T-helper 2 cell treated with Interferon-gamma antibody and Interleukin-4, amounts not matched to agents 5 μg/mL and 100 μg/mL, for 36 hours (primary cell): ENCODE results near the gene LEMD1.
"Not testable (repeated sequence)": the region's sequence is repeated elsewhere in the genome, so short reads cannot be mapped to it uniquely, and the experiment has no call there.

Experiments
- DNase-seq: peaks from one replicate; pipeline ENCODE4 v3.0.0; 2021; ENCODE audit warnings: low spot score
- H3K27ac Mint-ChIP-seq: one replicate; pipeline ENCODE4 v1.8.0; 2021; ENCODE audit warnings: mild to moderate bottlenecking, mixed read lengths
- H3K27me3 Mint-ChIP-seq: one replicate; pipeline ENCODE4 v1.8.0; 2021; ENCODE audit warnings: low read depth, mixed read lengths
- H3K36me3 Mint-ChIP-seq: one replicate; pipeline ENCODE4 v1.8.0; 2021; ENCODE audit warnings: low read depth, mixed read lengths
- H3K4me1 Mint-ChIP-seq: one replicate; pipeline ENCODE4 v1.8.0; 2021; ENCODE audit warnings: low read depth, mixed read lengths
- H3K4me3 Mint-ChIP-seq: one replicate; pipeline ENCODE4 v1.8.0; 2022; ENCODE audit warnings: mild to moderate bottlenecking, moderate library complexity, mixed read lengths
- H3K9me3 Mint-ChIP-seq: one replicate; pipeline ENCODE4 v1.8.0; 2021; ENCODE audit warnings: mixed read lengths

Gene LEMD1

GRCh38 chr1:205373798-205374175 is 48.1 kb downstream of the LEMD1 start:
- no peak overlapping the region for H3K4me3 Mint-ChIP-seq
- DNase-seq: no peak
- no peaks in the 10 kb centered on the region for H3K9me3 Mint-ChIP-seq
- H3K27ac Mint-ChIP-seq: no peak overlapping the region
- no peaks in the 10 kb centered on the region for H3K36me3 Mint-ChIP-seq
- H3K27me3 Mint-ChIP-seq: peaks cover 48% of the 10 kb centered on the region
- peaks cover 5% of the 10 kb centered on the region for H3K4me1 Mint-ChIP-seq

DNA sequence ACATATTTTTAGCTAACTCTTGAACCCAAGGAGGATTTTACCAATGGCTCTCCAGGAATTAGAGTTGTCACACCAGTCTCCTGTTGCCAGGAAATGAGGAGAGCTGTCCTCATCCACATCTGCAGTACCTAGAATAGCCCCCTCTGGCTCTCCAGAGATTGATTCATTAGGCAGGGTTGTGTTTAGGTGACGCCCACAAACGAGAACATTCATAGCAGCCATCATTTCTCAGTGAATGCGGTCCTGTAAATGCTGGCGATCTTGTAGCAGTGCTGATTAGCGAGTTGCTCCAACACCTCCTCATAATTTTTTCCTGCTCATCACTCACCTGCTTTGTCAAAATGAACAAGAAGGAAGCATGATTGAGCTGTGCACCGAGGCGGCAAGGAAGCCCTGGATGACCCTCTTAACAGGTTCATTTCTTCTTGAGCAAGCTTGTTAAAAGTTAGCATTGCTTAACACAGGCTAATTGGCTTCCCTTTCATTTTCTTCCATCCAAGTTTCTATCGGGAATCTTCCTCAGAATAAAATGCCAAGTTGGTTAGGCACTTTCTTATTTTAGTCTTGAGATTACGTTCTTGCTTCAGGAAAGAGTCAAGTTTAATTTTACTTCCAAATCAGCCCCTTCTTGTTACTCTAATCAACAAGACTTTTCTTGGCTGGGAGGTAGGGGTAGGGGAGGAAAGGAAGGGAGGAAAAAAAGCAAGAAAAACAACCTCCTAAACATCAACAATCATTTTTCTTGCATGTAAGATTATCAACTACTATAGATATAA is 48.6 kb downstream of the LEMD1 start:
- Mint-ChIP-seq H3K4me3 (no peak overlapping the region), H3K27ac (no peak overlapping the region), H3K9me3 (no peaks in the 10 kb centered on the region), H3K4me1 (peaks cover 5% of the 10 kb centered on the region), H3K36me3 (no peaks in the 10 kb centered on the region), H3K27me3 (peaks cover 48% of the 10 kb centered on the region)
- DNase-seq: no peak

DNA sequence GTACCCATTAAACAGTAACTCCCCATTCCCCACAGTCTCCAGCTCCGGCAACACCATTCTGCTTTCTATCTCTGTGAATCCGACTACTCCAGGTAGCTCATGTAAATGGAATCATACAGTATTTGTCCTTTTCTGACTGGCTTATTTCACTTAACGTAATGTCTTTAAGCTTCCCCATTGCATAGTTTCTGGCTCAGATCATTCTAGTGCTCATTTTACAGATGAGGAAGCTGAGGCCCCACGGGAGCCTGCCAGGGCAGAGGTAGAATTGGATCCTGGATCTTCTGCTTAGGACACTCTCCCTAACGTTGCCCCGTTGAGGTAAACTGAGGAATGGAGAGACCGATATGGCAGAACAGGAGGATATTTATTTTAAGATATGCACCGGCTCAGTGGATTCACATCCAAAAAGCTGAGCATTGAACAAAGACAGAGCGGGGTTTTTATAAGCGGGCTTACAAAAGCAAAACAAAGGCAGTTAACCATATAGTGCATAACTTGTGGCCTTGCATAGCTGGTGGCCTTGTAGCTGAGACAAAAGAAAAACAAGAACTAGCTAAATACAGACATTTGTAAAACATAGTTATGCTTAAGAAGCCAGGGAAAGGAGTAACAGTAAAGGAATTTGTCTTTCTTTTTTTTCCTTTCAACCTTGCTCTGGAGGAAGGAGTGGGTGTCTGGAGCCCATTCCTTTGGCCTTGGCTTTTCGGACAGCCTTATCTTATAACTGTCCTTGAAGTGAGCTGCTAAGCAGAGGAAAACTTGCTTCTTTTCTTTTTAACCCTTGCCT is 49.8 kb downstream of the LEMD1 start:
- Mint-ChIP-seq H3K36me3 (no peaks in the 10 kb centered on the region), H3K27ac (no peak overlapping the region), H3K4me1 (peaks cover 5% of the 10 kb centered on the region), H3K27me3 (peaks cover 41% of the 10 kb centered on the region), H3K9me3 (no peaks in the 10 kb centered on the region), H3K4me3 (no peak overlapping the region)
- no peak for DNase-seq

GRCh38 chr1:205370780-205371179 is 51.1 kb downstream of the LEMD1 start:
- Mint-ChIP-seq H3K4me3 (no peak overlapping the region), H3K9me3 (no peaks in the 10 kb centered on the region), H3K27ac (no peak overlapping the region), H3K4me1 (peaks cover 5% of the 10 kb centered on the region), H3K27me3 (peaks cover 32% of the 10 kb centered on the region), H3K36me3 (no peaks in the 10 kb centered on the region)
- DNase-seq: no peak

- peaks cover 32% of the 10 kb centered on the region for H3K27me3 Mint-ChIP-seq
- H3K36me3 Mint-ChIP-seq: no peaks in the 10 kb centered on the region
- H3K27ac Mint-ChIP-seq: no peak overlapping the region
- no peak overlapping the region for H3K4me3 Mint-ChIP-seq
- H3K4me1 Mint-ChIP-seq: peaks cover 5% of the 10 kb centered on the region
- no peaks in the 10 kb centered on the region for H3K9me3 Mint-ChIP-seq
- DNase-seq: no peak
Measured at GRCh38 chr1:205369701-205370123, 52.1 kb downstream of the LEMD1 start.

GRCh38 chr1:205368478-205368877 is 53.4 kb downstream of the LEMD1 start:
- H3K4me1 Mint-ChIP-seq: no peaks in the 10 kb centered on the region
- H3K9me3 Mint-ChIP-seq: no peaks in the 10 kb centered on the region
- H3K27me3 Mint-ChIP-seq: peaks cover 25% of the 10 kb centered on the region
- no peaks in the 10 kb centered on the region for H3K36me3 Mint-ChIP-seq
- no peak overlapping the region for H3K27ac Mint-ChIP-seq
- no peak for DNase-seq
- H3K4me3 Mint-ChIP-seq: no peak overlapping the region

GRCh38 chr1:205365945-205366463 is 55.9 kb downstream of the LEMD1 start:
- H3K4me3 Mint-ChIP-seq: no peak overlapping the region
- H3K36me3 Mint-ChIP-seq: no peaks in the 10 kb centered on the region
- DNase-seq: no peak
- H3K27me3 Mint-ChIP-seq: peaks cover 18% of the 10 kb centered on the region
- no peaks in the 10 kb centered on the region for H3K9me3 Mint-ChIP-seq
- no peaks in the 10 kb centered on the region for H3K4me1 Mint-ChIP-seq
- no peak overlapping the region for H3K27ac Mint-ChIP-seq

GRCh38 chr1:205365086-205365485 is 56.8 kb downstream of the LEMD1 start:
- not testable (repeated sequence) for H3K36me3 Mint-ChIP-seq, H3K27ac Mint-ChIP-seq, DNase-seq, H3K4me1 Mint-ChIP-seq, H3K4me3 Mint-ChIP-seq, H3K9me3 Mint-ChIP-seq
- peaks cover 20% of the 10 kb centered on the region for H3K27me3 Mint-ChIP-seq

DNA sequence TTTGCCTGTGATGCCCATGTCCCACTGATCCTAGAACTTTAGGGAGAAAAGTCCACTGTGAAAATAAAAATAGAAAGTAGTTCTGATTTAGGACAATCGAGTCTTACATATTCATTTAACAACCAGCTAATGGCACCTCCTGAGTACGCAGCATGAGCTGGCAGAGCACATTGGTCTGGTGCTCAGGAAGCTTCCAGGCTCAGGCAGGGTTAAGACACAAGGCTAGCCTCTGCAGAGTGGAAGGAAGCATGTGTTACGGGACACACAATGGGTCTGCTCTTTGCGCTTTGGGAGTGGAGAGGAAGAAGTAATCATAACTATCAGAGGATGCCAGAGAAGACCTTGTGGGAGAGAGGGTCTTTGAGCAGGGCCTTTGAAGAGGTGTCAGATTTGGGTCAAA is 61.0 kb downstream of the LEMD1 start:
- Mint-ChIP-seq H3K9me3 (no peaks in the 10 kb centered on the region), H3K27me3 (peaks cover 41% of the 10 kb centered on the region), H3K36me3 (no peaks in the 10 kb centered on the region), H3K27ac (no peak overlapping the region), H3K4me1 (no peaks in the 10 kb centered on the region), H3K4me3 (no peak overlapping the region)
- DNase-seq: no peak

- H3K36me3 Mint-ChIP-seq: no peaks in the 10 kb centered on the region
- no peaks in the 10 kb centered on the region for H3K9me3 Mint-ChIP-seq
- DNase-seq: no peak
- H3K4me1 Mint-ChIP-seq: no peaks in the 10 kb centered on the region
- H3K27me3 Mint-ChIP-seq: peaks cover 37% of the 10 kb centered on the region
- H3K4me3 Mint-ChIP-seq: no peak overlapping the region
- no peak overlapping the region for H3K27ac Mint-ChIP-seq
Measured at GRCh38 chr1:205359771-205360565, 61.9 kb downstream of the LEMD1 start.

DNA sequence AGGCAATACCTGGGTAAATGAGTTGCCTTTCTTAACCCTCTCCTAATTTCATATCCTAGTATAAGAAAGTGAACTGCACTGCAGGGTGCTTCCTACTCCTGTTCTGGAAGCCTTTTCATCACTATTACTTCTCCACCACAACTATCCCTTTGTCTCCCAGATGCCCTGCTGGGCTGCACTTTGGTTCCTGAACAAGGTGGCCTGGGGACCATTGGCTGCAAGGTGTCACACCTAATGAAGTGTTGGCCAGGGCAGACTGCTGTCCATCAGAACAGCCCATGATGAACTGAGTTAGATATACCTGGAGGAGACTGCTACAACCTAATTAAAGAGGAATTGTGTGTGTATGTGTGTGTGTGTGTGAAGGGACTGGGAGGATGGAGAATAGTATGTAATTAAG is 63.3 kb downstream of the LEMD1 start:
- H3K27me3 Mint-ChIP-seq: peaks cover 40% of the 10 kb centered on the region
- no peaks in the 10 kb centered on the region for H3K36me3 Mint-ChIP-seq
- H3K4me1 Mint-ChIP-seq: no peaks in the 10 kb centered on the region
- H3K9me3 Mint-ChIP-seq: no peaks in the 10 kb centered on the region
- no peak for DNase-seq
- no peak overlapping the region for H3K4me3 Mint-ChIP-seq
- H3K27ac Mint-ChIP-seq: no peak overlapping the region

DNA sequence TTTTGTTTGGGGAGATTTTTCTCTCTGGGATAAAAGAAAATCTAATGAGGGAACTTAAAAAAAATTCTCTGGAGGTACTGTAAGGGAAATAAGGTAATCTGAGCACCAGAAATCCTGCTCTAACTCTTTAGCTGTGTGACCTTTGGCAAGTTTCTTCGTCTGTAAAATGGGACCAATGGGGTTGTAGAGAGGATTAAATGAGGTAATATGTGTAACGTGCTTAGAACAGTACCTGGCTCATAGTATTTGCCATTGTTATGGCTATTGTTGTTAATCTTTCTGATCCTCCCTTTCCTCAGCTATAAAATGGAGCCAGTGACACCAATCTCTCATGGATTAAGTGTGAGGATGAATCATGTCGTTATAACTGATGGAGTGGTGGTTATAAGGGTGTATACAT is 64.3 kb downstream of the LEMD1 start:
- Mint-ChIP-seq H3K9me3 (no peaks in the 10 kb centered on the region), H3K36me3 (no peaks in the 10 kb centered on the region), H3K27ac (no peak overlapping the region), H3K4me1 (no peaks in the 10 kb centered on the region), H3K4me3 (no peak overlapping the region), H3K27me3 (peaks cover 40% of the 10 kb centered on the region)
- DNase-seq: no peak

GRCh38 chr1:205356440-205357139 is 65.3 kb downstream of the LEMD1 start, which contains the start of gene KLHDC8A:
TSS of gene KLHDC8A (minus strand) at chr1:205356922. CDS start at chr1:205343604, 13,318 bp downstream.
- no peak for DNase-seq
- Mint-ChIP-seq H3K9me3 (no peaks in the 10 kb centered on the region), H3K27ac (no peak within 1 kb of the TSS), H3K4me3 (no peak within 1 kb of the TSS), H3K36me3 (no peaks in the 10 kb centered on the region), H3K4me1 (no peaks in the 10 kb centered on the region), H3K27me3 (peaks cover 39% of the 10 kb centered on the region)
